HepG2 (cell line): ENCODE results near the gene PPM1H. TPM values are rescaled to one million over a fixed set of nuclear protein-coding genes. Genes with fewer than 3 reads are reported as not detected.

Source experiments
- ATAC-seq: fragments of 200-7000 bp; cut with Tn5 transposase; 3 replicates; pipeline ENCODE4 v1.9.1; 2020; ENCODE audit warnings: mild to moderate bottlenecking, moderate library complexity
- BruUV-seq: library from RNA; stranded (reverse); fragments of 400-500 nt; replicated peaks from 2 replicates; lab custom pipeline; 2021; lab: Mats Ljungman, UMichigan
- CTCF ChIA-PET: fragments of 300-600 bp; formaldehyde crosslinking; extraction: SDS; loops from one replicate; lab custom pipeline; 2021; ENCODE audit warnings: low total read pairs, inconsistent platforms, low intra/inter-chr PET ratio; lab: Yijun Ruan, JAX
- POLR2A ChIA-PET: fragments of 350-600 bp; sonication (Branson Sonifier 250); formaldehyde crosslinking; loops from one replicate; lab custom pipeline; 2020; ENCODE audit warnings: antibody characterized with exemption, inconsistent platforms; lab: Yijun Ruan, JAX
- DNase-seq: peaks from one replicate; pipeline ENCODE4 v3.0.0-alpha.2; 2015; ENCODE audit warnings: low spot score
- FAIRE-seq: peaks from 3 replicates; lab custom pipeline; 2011; peaks lifted over from hg19 to GRCh38; lab: Jason Lieb, UNC
- H2AFZ ChIP-seq: one replicate; pipeline ENCODE4 v1.6.1; 2011; ENCODE audit warnings: low read length, inconsistent platforms
- H3K27ac ChIP-seq: fragments of 300-600 bp; 3 replicates; pipeline ENCODE4 v1.8.0; 2011; ENCODE audit warnings: mixed run types, mild to moderate bottlenecking, mixed read lengths, low read length, inconsistent platforms; ENCODE audit not compliant: insufficient read depth; ENCODE audit errors: extremely low read length
- H3K27me3 ChIP-seq, 2 experiments: fragments of 200-600 bp in 1 of 2; 2 replicates in 1 of 2; 3 replicates in 1 of 2; pipeline versions ENCODE4 v1.6.0 to v1.8.0; 2011; ENCODE audit warnings: low read length in 2 of 2, mild to moderate bottlenecking in 2 of 2, moderate library complexity in 2 of 2, inconsistent platforms in 1 of 2; ENCODE audit not compliant: insufficient read depth in 2 of 2, control insufficient read depth in 1 of 2
- H3K36me3 ChIP-seq, 2 experiments: fragments of 200-600 bp in 1 of 2; replicated peaks in 1 of 2; 2 replicates in 1 of 2; 3 replicates in 1 of 2; pipeline versions ENCODE4 v1.5.1 to v1.8.0; 2011; ENCODE audit warnings: low read length in 2 of 2, inconsistent platforms in 1 of 2; ENCODE audit not compliant: insufficient read depth in 2 of 2, control insufficient read depth in 1 of 2
- H3K4me1 ChIP-seq: 2 replicates; pipeline ENCODE4 v1.5.1; 2012; ENCODE audit warnings: low read length, inconsistent platforms; ENCODE audit not compliant: insufficient read depth
- H3K4me2 ChIP-seq: 2 replicates; pipeline ENCODE4 v1.6.0; 2011; ENCODE audit warnings: low read depth, low read length, inconsistent platforms
- H3K4me3 ChIP-seq, 3 experiments: fragments of 200-600 bp in 1 of 3; sonication (generic), shearing (Covaris generic) in 1 of 3; replicated peaks in 1 of 3; 2 replicates each; pipeline ENCODE4 v1.5.1; 2011 to 2016; ENCODE audit warnings: low read length in 3 of 3, inconsistent platforms in 2 of 3, low read depth in 2 of 3, mild to moderate bottlenecking in 2 of 3, control low read depth in 1 of 3, mixed read lengths in 1 of 3; ENCODE audit not compliant: insufficient read depth in 1 of 3
- H3K79me2 ChIP-seq: one replicate; pipeline ENCODE4 v1.6.1; 2011; ENCODE audit warnings: low read length, inconsistent platforms; ENCODE audit not compliant: insufficient read depth
- H3K9ac ChIP-seq: 2 replicates; pipeline ENCODE4 v1.6.0; 2011; ENCODE audit warnings: mild to moderate bottlenecking, low read depth, low read length, inconsistent platforms; ENCODE audit not compliant: insufficient read depth
- H3K9me3 ChIP-seq: 2 replicates; pipeline ENCODE4 v1.5.1; 2012; ENCODE audit warnings: mild to moderate bottlenecking, low read length
- H4K20me1 ChIP-seq: 2 replicates; pipeline ENCODE4 v1.6.0; 2011; ENCODE audit warnings: inconsistent platforms, mild to moderate bottlenecking, low read length, moderate library complexity; ENCODE audit not compliant: insufficient read depth
- ARHGAP35 ChIP-seq: sonication (generic); formaldehyde crosslinking; IDR thresholded peaks from 2 replicates; pipeline ENCODE4 v1.9.0; 2022; ENCODE audit warnings: mild to moderate bottlenecking, inconsistent platforms, moderate library complexity, missing genetic modification reagents, borderline replicate concordance
- ARNT2 ChIP-seq: sonication (generic); formaldehyde crosslinking; IDR thresholded peaks from 2 replicates; pipeline ENCODE4 v1.8.0; 2022; ENCODE audit warnings: mild to moderate bottlenecking, low read depth, missing genetic modification reagents, moderate library complexity
- CENPT ChIP-seq: sonication (generic); formaldehyde crosslinking; IDR thresholded peaks from 2 replicates; pipeline ENCODE4 v1.8.0; 2022; ENCODE audit warnings: low read depth, mild to moderate bottlenecking, moderate library complexity, missing genetic modification reagents
- E2F1 ChIP-seq: sonication (generic); formaldehyde crosslinking; IDR thresholded peaks from 2 replicates; pipeline ENCODE4 v1.5.0; 2020; ENCODE audit warnings: missing genetic modification reagents
- EED ChIP-seq: sonication (generic); formaldehyde crosslinking; IDR thresholded peaks from 2 replicates; pipeline ENCODE4 v1.5.0; 2020; ENCODE audit warnings: mild to moderate bottlenecking, missing genetic modification reagents
- EZH2 ChIP-seq: conservative IDR thresholded peaks from 2 replicates; pipeline ENCODE4 v1.6.1; 2012; ENCODE audit warnings: mild to moderate bottlenecking, low read depth, low read length, moderate library complexity
- KLF12 ChIP-seq: sonication (generic); formaldehyde crosslinking; IDR thresholded peaks from 2 replicates; pipeline ENCODE4 v1.4.0; 2020; ENCODE audit warnings: missing genetic modification reagents, borderline replicate concordance
- NFIC ChIP-seq: IDR thresholded peaks from 2 replicates; pipeline ENCODE4 v1.6.1; 2012; ENCODE audit warnings: mild to moderate bottlenecking, low read length, inconsistent platforms
- TARDBP ChIP-seq: sonication (generic); formaldehyde crosslinking; IDR thresholded peaks from 2 replicates; pipeline ENCODE4 v1.8.0; 2022; ENCODE audit warnings: mild to moderate bottlenecking, missing genetic modification reagents
- ZBTB20 ChIP-seq: sonication (generic); formaldehyde crosslinking; IDR thresholded peaks from 2 replicates; pipeline ENCODE4 v1.8.1; 2023; ENCODE audit warnings: missing genetic modification reagents, low read depth, mild to moderate bottlenecking, borderline replicate concordance
- ZBTB7A ChIP-seq: sonication (generic); formaldehyde crosslinking; IDR thresholded peaks from 2 replicates; pipeline ENCODE4 v1.8.0; 2022; ENCODE audit warnings: mild to moderate bottlenecking, missing genetic modification reagents
- ZNF251 ChIP-seq: sonication (generic); formaldehyde crosslinking; IDR thresholded peaks from 2 replicates; pipeline ENCODE4 v1.9.0; 2021; ENCODE audit warnings: mild to moderate bottlenecking, missing genetic modification reagents
- WGBS: methylation state at CpG from one replicate; pipeline ENCODE4 v1.1.6; 2017; ENCODE audit warnings: low lambda C conversion rate; 5-methylcytosine and 5-hydroxymethylcytosine counted together
- in situ Hi-C: cut with HindIII; loops from 2 replicates; pipeline ENCODE4 v1.10.0; 2017; ENCODE audit warnings: low pct_unique_long_range_greater_than_20kb; ENCODE audit not compliant: extremely low pct_ligation_motif_present
- intact Hi-C: fragments of 100-400 bp; cut with micrococcal nuclease; formaldehyde crosslinking; loops from one replicate; pipeline ENCODE4 v1.10.0; 2022; ENCODE audit not compliant: unreplicated experiment
- polyA plus RNA-seq, 8 experiments: library from polyadenylated mRNA; depleted of rRNA in 3 of 8; stranded (reverse) in 7 of 8; unstranded in 1 of 8; fragments of >200 nt; fragmentation: Illumina TruSeq in 4 of 8; extraction: Trizol in 4 of 8; gene quantifications; 2 replicates each; pipeline versions ENCODE4 v1.2.1 to v1.2.3, GENCODE V29; 2011 to 2016; ENCODE audit warnings: low read depth in 4 of 8, missing spikeins in 1 of 8, mixed read lengths in 1 of 8; ENCODE audit not compliant: insufficient read depth in 1 of 8
- total RNA-seq, 5 experiments: library from RNA; depleted of rRNA; stranded (reverse); fragments of >200 nt; fragmentation: Illumina TruSeq; extraction: Trizol; gene quantifications; 2 replicates each; pipeline ENCODE4 v1.2.3, GENCODE V29; 2016; ENCODE audit warnings: low read depth in 1 of 5
- TF ChIP-seq, protein P1 (sequence below): IDR thresholded peaks from 2 replicates; pipeline ENCODE4 v1.4.0; 2020; ENCODE audit warnings: mild to moderate bottlenecking, missing genetic modification reagents

PPM1H gene
- total and polyA plus RNA-seq, 2 of the 13 experiments (the other 11 are each of a cell fraction or from before 2014, with no cell fraction given) = 29.1 to 38.1 TPM

GRCh38 chr12:62726471-62726980 is 208.4 kb downstream of the PPM1H start (continued):
- TF ChIP-seq, protein P1, sequence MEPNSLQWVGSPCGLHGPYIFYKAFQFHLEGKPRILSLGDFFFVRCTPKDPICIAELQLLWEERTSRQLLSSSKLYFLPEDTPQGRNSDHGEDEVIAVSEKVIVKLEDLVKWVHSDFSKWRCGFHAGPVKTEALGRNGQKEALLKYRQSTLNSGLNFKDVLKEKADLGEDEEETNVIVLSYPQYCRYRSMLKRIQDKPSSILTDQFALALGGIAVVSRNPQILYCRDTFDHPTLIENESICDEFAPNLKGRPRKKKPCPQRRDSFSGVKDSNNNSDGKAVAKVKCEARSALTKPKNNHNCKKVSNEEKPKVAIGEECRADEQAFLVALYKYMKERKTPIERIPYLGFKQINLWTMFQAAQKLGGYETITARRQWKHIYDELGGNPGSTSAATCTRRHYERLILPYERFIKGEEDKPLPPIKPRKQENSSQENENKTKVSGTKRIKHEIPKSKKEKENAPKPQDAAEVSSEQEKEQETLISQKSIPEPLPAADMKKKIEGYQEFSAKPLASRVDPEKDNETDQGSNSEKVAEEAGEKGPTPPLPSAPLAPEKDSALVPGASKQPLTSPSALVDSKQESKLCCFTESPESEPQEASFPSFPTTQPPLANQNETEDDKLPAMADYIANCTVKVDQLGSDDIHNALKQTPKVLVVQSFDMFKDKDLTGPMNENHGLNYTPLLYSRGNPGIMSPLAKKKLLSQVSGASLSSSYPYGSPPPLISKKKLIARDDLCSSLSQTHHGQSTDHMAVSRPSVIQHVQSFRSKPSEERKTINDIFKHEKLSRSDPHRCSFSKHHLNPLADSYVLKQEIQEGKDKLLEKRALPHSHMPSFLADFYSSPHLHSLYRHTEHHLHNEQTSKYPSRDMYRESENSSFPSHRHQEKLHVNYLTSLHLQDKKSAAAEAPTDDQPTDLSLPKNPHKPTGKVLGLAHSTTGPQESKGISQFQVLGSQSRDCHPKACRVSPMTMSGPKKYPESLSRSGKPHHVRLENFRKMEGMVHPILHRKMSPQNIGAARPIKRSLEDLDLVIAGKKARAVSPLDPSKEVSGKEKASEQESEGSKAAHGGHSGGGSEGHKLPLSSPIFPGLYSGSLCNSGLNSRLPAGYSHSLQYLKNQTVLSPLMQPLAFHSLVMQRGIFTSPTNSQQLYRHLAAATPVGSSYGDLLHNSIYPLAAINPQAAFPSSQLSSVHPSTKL (CRISPR knock-in tag) = no peak
- TF ChIP-seq TARDBP (CRISPR knock-in tag) (no peak), ZBTB20 (CRISPR knock-in tag) (no peak), ZNF251 (CRISPR knock-in tag) (no peak), EED (CRISPR knock-in tag) (no peak), NFIC (no peak), CENPT (CRISPR knock-in tag) (no peak), EZH2 (no peak)

DNA sequence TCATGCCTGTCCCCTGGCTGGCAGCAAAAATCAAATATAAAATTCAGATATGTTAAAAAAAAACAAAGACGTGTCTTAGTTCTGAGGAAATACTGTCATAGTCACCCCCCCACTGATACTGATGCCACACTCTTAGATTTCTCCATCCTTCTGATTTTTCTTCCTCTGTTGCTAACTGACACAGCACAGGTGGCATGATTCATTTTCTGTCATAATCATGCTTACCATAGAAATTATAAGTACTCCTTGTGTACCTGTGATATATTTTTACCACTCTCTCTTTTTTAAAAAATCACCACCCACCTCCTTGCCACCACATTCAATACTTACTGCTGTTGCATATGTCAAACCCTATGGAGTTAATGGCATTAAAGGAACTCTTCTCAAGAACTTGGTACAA is 209.2 kb downstream of the PPM1H start:
- CTCF ChIA-PET = no interaction called here
- intact Hi-C loops = no loop called here
- no peak for FAIRE-seq
- no peak overlapping the region for H2AFZ ChIP-seq
- TF ChIP-seq E2F1 (CRISPR knock-in tag) = no peak
- no peak for TF ChIP-seq ARNT2 (CRISPR knock-in tag)
- TF ChIP-seq KLF12 (CRISPR knock-in tag) = no peak
- TF ChIP-seq ARHGAP35 (CRISPR knock-in tag) = no peak
- no peak for TF ChIP-seq ZBTB7A (CRISPR knock-in tag)
- TF ChIP-seq, all 625 proteins: peak for 0
- 95% methylated on average over 1 of the region's 1 CpG for WGBS
- no peaks in the 10 kb centered on the region; the same call in 1 of the 2 replicates for H4K20me1 ChIP-seq
- H3K9me3 ChIP-seq = no peaks in the 10 kb centered on the region
- ATAC-seq (no peak), DNase-seq (no peak)
- in situ Hi-C loops = no loop called here
- no peak overlapping the region for H3K4me2 ChIP-seq
- peaks cover 10 to 34% of the 10 kb centered on the region in 2 experiments for H3K36me3 ChIP-seq
- H3K27ac ChIP-seq = no peak overlapping the region
- POLR2A ChIA-PET = no interaction called here
- H3K9ac ChIP-seq = no peak overlapping the region
- H3K79me2 ChIP-seq = no peaks in the 10 kb centered on the region
- H3K4me3 ChIP-seq = no peak overlapping the region
- BruUV-seq = no TSS peak
- H3K27me3 ChIP-seq = no peaks in the 10 kb centered on the region
- no peaks in the 10 kb centered on the region for H3K4me1 ChIP-seq
